T-helper 9 cell (primary cell): ENCODE data around the gene ELF5.

Experiments used
- DNase-seq: peaks from one replicate; pipeline ENCODE4 v3.0.0-alpha.2; 2020

Gene ELF5

GRCh38 chr11:34448223-34448994 lies 65.2 kb downstream of the ELF5 start:
- DNase-seq: no peak

GRCh38 chr11:34447044-34447443 lies 66.5 kb downstream of the ELF5 start:
- DNase-seq: no peak

DNA sequence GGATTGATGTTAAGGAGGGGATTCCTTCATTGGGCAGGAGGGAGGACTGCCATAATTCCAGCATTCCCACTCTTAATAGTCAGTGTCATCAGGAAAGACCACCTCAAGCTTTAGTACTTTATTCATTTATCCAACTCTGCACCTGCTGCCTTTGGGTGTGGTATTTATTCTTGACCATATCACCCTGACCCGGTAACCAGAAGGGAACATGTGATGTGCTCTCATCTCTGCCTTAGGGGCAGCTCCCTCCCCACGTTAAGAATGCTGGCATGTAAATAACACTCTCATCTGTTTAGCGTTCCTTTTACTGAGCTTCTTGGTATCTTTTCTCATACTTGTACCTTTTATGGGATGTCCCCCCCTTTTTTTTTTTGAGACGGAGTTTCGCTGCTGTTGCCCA lies 67.2 kb downstream of the ELF5 start:
- no peak for DNase-seq

DNA sequence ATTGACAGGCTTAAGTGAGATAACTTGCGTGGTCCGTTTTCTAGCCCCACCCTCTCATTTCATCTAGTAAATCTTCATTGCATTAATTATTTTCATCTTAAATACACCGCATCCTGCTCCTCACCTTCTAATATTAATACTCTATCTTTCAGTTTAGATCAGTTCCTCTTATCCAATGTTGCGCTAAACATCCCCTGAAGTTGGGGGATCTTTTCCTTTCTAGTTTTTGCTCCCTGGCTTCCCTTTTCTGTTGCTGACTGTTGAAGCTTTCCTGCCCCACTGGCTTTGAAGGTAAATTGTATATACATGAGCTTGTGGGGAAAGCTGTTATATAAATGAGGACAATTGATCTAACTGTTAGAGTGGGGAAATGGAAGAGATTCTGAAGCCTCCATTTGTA lies 67.6 kb downstream of the ELF5 start:
- DNase-seq: no peak

GRCh38 chr11:34444428-34444827 lies 69.2 kb downstream of the ELF5 start:
- no peak for DNase-seq

DNA sequence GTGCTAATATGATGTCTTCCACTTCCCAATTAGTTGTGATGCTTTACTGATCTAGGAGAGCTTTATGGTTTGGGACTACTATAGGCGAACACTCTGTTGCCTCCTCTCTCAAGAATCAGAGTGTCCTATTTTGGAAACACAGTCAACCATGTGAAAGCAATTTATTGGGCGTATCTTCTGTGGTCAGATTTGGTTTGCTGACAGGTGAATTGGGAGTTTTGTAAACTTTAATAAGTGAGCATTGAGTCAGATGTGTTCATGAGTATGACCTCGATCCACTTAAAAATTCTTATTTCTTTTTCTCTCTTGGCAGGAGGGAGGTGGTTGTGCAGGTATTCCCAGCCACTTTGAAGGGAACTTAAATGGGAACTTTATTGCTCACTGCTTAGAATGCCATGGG lies 70.5 kb downstream of the ELF5 start:
- DNase-seq: no peak

DNA sequence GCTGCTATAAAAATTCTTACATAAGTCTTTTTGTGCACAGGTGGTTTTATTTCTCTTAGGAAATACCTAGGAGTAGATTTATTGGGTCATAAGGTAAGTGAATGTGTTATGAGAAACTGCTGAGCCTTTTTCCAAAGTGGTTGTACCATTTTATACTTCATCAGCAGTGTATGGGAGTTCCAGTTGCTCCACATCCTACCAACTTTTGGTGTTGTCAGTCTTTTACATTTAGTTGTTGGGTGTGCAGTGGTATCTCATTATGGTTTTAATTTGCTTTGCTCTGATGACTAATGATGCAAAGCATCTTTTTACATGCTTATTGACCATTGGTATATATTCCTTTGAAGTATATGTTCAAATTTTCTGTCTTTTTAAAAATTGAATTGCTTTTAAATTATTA lies 71.8 kb downstream of the ELF5 start:
- no peak for DNase-seq

DNA sequence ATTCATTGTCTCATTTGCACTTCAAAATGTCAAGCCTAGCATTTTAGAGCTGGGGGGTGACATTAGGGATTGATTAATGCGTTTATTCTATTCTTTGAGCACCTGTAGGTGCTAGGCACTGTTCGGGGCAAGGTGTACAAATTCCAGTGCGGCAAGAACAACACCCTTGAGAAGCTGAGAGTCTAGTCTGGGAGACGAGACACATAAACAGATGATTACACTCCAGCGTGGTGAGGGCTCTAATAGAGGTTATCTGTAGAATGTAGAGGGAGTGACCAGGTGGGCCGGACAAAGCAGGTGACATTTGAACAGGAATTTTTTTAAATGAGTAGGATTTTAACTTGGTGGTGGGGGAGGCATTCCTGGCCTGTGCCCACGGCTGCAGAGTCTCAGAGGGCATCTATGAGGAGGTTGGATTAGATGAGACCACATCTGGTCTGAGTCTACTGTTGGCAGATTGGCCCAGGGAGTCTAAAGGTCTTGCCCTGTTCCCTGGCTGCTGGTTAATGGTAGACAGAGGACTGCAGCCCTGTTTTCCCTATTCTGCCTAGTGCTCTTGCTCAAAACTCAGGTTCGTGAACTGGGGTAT lies 73.9 kb downstream of the ELF5 start:
- DNase-seq: no peak

DNA sequence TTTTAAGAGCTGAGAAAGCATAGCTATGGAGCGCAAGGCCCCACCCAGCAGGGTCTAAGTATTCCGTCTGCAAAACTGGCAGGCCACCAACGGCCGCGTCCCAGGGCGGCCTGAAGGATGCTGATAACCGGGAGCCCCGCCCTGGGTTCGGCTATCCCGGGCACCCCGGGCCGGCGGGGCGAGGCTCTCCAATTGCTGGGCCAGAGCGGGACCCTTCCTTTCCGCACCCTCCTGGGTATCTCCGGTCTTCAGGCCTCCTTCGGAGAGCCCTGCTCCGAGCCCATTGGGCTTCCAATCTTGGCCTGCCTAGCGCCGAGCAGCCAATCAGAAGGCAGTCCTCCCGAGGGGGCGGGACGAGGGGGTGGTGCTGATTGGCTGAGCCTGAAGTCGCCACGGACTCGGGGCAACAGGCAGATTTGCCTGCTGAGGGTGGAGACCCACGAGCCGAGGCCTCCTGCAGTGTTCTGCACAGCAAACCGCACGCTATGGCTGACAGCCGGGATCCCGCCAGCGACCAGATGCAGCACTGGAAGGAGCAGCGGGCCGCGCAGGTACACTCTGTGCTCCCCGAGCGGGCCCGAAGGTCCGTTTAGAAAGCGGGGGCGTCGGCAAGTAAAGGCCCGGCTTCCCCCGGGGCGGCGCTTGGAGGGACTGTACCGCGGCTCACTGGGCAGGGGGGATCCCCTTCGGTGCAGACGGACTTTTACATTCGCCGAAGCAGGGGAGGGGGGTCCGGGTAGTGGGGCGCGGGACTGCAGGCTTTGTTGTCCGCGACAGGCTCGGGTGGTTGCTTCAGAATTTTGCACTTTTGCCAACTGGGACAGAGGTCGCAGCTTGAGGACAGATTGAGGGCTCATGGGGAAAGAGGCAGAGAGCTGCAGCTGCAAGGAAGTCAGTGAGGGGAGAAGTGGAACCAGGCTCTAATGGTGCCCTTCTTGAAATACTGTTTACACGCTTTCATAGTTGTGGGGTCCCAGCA lies 74.8 kb downstream of the ELF5 start, which contains the start of gene CAT:
Gene CAT (plus strand): TSS at position 406 of the 979 bp plus-strand sequence. CDS start 80 bp downstream, at position 486.
- DNase-seq: peak; percentile 93

DNA sequence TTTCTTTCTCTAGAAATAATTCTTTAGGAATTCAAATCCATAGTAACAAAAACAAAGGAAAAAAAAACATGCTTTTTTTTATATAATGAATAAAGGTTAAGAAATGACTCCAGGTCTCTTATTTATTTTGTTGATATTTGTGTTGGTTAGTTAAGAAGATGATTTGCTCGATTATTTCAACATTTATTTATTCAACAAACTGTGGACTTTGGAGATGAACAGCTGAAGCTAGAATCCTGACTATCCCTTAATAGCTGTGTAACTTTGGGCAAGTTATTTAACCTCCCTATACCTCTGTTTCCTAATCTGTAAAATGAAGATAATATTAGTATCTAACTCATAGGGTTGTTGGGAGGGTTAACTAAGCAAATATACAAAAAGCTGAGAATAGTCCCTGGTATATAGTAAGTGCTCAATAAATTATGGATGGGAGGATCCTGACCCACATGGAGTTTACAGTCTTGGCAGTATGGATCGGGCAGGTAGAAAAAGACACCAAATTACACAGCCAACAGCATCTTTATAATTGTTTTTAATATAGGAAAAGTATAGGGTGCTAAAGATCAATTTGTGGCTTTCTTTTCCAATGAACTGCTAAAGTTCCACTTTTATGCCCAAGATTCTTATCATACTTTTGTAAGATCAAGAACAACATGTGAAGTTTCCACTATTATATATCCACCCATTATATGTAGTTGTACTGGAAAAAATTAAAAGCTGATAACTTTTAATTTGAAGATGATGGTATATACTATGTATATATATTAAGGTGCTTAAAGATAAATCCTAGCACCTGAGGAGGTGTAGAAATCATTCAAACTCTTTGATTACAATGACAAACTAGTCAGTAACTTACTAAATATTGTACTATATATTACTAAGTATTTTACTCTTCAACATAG lies 76.1 kb downstream of the ELF5 start:
- DNase-seq: no peak

GRCh38 chr11:34433899-34434298 lies 79.7 kb downstream of the ELF5 start:
- no peak for DNase-seq

- DNase-seq: no peak
Observed at GRCh38 chr11:34432822-34433221, 80.8 kb downstream of the ELF5 start.

DNA sequence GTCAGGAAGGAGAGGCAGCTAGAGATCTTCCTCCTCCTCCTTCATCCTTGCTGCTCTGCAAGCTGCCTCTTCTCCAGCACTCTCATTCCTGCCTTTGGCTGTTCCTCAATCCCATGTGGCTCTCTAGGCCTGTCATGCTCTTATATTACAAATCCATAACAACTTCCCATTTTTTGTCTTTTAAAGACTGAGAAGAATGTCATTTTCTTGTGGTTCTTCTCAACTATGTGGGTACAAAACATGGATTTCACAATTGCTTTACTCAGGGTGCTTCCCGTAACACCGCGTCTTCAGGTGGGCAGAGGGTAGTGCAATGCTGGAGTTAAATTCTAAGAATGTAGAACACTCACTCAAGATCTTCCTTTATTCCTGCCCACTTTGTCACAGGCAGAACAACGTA lies 81.6 kb downstream of the ELF5 start:
- no peak for DNase-seq
